ENCODE results near the gene AGBL1. TPM values are rescaled to one million over a fixed set of nuclear protein-coding genes. Genes with fewer than 3 reads are reported as not detected.
"Not testable (repeated sequence)": the region's sequence is repeated elsewhere in the genome, so short reads cannot be mapped to it uniquely, and the experiment has no call there.

AGBL1 gene
- total RNA-seq, 8 experiments from 2014 or later: 0.05 to 0.38 (median 0.24) TPM; not detected in 1

GRCh38 chr15:86103825-86104224 lies 24.2 kb downstream of the AGBL1 start:
- Histone ChIP-seq H3K4me3 (no peak overlapping the region), H3K4me1 (replicated peaks in 1 of 2) (no peaks in the 10 kb centered on the region), H3K27ac (no peak overlapping the region)
- 0 to 100% (median 80%) methylated on average over 1 to 2 of the region's 2 CpGs; no CpG with 5 or more reads in 4 of the 10 experiments for WGBS, 10 experiments
- in situ Hi-C loops (cut with MboI; ENCODE audit: low pct_unique_long_range_greater_than_20kb in 2 of 9, low sequenced_read_pairs in 9 of 9, unreplicated experiment in 9 of 9): no loop called here
- no peak for ATAC-seq (replicated peaks in 6 of 8)

- in situ Hi-C loops (cut with MboI; ENCODE audit: low pct_unique_long_range_greater_than_20kb in 2 of 9, low sequenced_read_pairs in 9 of 9, unreplicated experiment in 9 of 9): no loop called here
- no peak overlapping the region for H3K27ac ChIP-seq
- no peak overlapping the region for H3K4me3 ChIP-seq
- H3K4me1 ChIP-seq (replicated peaks in 1 of 2): no peaks in the 10 kb centered on the region
- no peak for ATAC-seq (replicated peaks in 6 of 8)
- WGBS, 10 experiments: 0 to 86% (median 54%) methylated on average over 1 to 4 of the region's 4 CpGs; no CpG with 5 or more reads in 1 of the 10 experiments
Observed at GRCh38 chr15:86106306-86106705, 26.6 kb downstream of the AGBL1 start.

- Histone ChIP-seq H3K27ac (no peak overlapping the region), H3K4me1 (replicated peaks in 1 of 2) (no peaks in the 10 kb centered on the region), H3K4me3 (no peak overlapping the region)
- peak in 1 of 8 experiments; percentile 26 for ATAC-seq (replicated peaks in 6 of 8)
- in situ Hi-C loops (cut with MboI; ENCODE audit: low pct_unique_long_range_greater_than_20kb in 2 of 9, low sequenced_read_pairs in 9 of 9, unreplicated experiment in 9 of 9): no loop called here
- WGBS, 10 experiments: 0 to 100% (median 81%) methylated on average over 1 to 4 of the region's 4 CpGs
Observed at GRCh38 chr15:86115145-86115801, 35.6 kb downstream of the AGBL1 start.

- Histone ChIP-seq H3K4me3 (no peak overlapping the region), H3K27ac (no peak overlapping the region), H3K4me1 (replicated peaks in 1 of 2) (peaks cover 2 to 4% of the 10 kb centered on the region in 2 donors)
- in situ Hi-C loops (cut with MboI; ENCODE audit: low pct_unique_long_range_greater_than_20kb in 2 of 9, low sequenced_read_pairs in 9 of 9, unreplicated experiment in 9 of 9): no loop called here
- no peak for ATAC-seq (replicated peaks in 6 of 8)
- WGBS, 10 experiments: 0 to 80% (median 60%) methylated on average over 1 to 7 of the region's 7 CpGs; no CpG with 5 or more reads in 1 of the 10 experiments
Observed at GRCh38 chr15:86121568-86122225, 42.0 kb downstream of the AGBL1 start.

DNA sequence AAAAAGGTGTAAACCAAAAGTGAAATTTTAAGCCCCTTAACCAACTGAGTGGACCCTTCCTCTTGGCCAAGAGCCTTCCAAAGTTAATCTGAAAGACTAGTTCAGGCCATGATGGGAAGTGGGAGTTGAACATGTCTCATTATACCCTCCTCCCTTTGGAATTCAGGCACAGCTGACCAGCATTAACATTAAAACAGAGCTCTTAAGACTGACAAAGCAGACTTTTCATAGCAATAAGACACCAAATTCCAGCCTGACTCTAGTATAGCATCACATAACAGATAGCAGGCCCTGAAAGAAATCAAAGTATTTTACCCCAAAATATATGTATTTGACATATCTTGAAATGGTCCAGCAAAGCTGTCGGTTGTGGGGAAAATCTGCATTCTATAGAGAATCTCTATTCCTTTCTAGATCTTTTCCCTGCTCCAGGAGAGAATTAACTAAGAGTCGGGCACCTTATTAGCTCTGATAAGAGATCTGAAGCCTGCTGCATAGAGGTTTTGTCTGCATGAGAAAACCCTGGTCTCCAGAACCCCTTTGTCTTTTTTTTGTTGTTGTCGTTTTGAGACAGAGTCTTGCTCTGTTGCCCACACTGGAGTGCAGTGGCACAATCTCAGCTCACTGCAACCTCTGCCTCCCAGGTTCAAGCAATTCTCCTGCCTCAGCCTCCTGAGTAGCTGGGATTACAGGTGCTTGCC lies 43.2 kb downstream of the AGBL1 start:
- H3K4me3 ChIP-seq; in situ Hi-C loops (cut with MboI; ENCODE audit: low pct_unique_long_range_greater_than_20kb in 2 of 9, low sequenced_read_pairs in 9 of 9, unreplicated experiment in 9 of 9); ATAC-seq (replicated peaks in 6 of 8); H3K4me1 ChIP-seq (replicated peaks in 1 of 2); H3K27ac ChIP-seq: not testable (repeated sequence)
- 0 to 100% (median 40%) methylated on average over 1 to 3 of the region's 3 CpGs; no CpG with 5 or more reads in 3 of the 10 experiments for WGBS, 10 experiments

- no peak for ATAC-seq (replicated peaks in 6 of 8)
- WGBS, 10 experiments: 0 to 100% (median 80%) methylated on average over 1 to 3 of the region's 3 CpGs
- in situ Hi-C loops (cut with MboI; ENCODE audit: low pct_unique_long_range_greater_than_20kb in 2 of 9, low sequenced_read_pairs in 9 of 9, unreplicated experiment in 9 of 9): no loop called here
Observed at GRCh38 chr15:86125775-86126174, 46.1 kb downstream of the AGBL1 start.

GRCh38 chr15:86127547-86127946 lies 47.9 kb downstream of the AGBL1 start:
- Histone ChIP-seq H3K4me3 (no peak overlapping the region), H3K27ac (no peak overlapping the region), H3K4me1 (replicated peaks in 1 of 2) (peaks cover 0 to 1% of the 10 kb centered on the region in 2 donors)
- 0 to 100% (median 75%) methylated on average over 1 to 3 of the region's 3 CpGs; no CpG with 5 or more reads in 2 of the 10 experiments for WGBS, 10 experiments
- ATAC-seq (replicated peaks in 6 of 8): no peak
- in situ Hi-C loops (cut with MboI; ENCODE audit: low pct_unique_long_range_greater_than_20kb in 2 of 9, low sequenced_read_pairs in 9 of 9, unreplicated experiment in 9 of 9): no loop called here

More at GRCh38 chr15:86125775-86126174, 46.1 kb downstream of the AGBL1 start:
- H3K4me3 ChIP-seq: no peak overlapping the region
- peaks cover 2 to 4% of the 10 kb centered on the region in 2 donors for H3K4me1 ChIP-seq (replicated peaks in 1 of 2)
- no peak overlapping the region for H3K27ac ChIP-seq

- no peaks in the 10 kb centered on the region for H3K4me1 ChIP-seq (replicated peaks in 1 of 2)
- no peak for ATAC-seq (replicated peaks in 6 of 8)
- in situ Hi-C loops (cut with MboI; ENCODE audit: low pct_unique_long_range_greater_than_20kb in 2 of 9, low sequenced_read_pairs in 9 of 9, unreplicated experiment in 9 of 9): no loop called here
- WGBS, 10 experiments: 0 to 90% (median 61%) methylated on average over 1 to 6 of the region's 6 CpGs; no CpG with 5 or more reads in 3 of the 10 experiments
- H3K27ac ChIP-seq: no peak overlapping the region
- no peak overlapping the region for H3K4me3 ChIP-seq
Observed at GRCh38 chr15:86135041-86135440, 55.4 kb downstream of the AGBL1 start.

DNA sequence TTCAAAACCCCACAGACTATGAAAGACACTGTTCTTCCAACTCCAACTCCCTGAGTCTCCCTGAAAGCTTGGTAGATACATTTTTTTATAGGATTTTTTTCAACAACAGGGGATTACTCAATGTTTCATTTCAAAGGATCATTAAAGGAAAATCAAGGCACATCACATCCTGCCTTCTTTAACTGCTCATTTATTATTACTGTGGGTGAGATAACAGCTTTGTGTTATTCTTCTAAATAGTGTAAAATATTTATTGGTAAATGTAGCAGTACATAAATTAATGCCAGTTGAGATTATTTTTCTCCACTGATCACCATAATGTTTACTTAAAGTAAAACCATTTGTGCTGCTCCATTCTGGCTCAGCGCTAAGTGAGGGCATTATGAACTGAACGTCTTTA lies 57.2 kb downstream of the AGBL1 start:
- no peaks in the 10 kb centered on the region for H3K4me1 ChIP-seq (replicated peaks in 1 of 2)
- ATAC-seq (replicated peaks in 6 of 8): no peak
- no peak overlapping the region for H3K4me3 ChIP-seq
- 0 to 86% (median 47%) methylated on average over 1 to 2 of the region's 2 CpGs; no CpG with 5 or more reads in 2 of the 10 experiments for WGBS, 10 experiments
- in situ Hi-C loops (cut with MboI; ENCODE audit: low pct_unique_long_range_greater_than_20kb in 2 of 9, low sequenced_read_pairs in 9 of 9, unreplicated experiment in 9 of 9): no loop called here
- no peak overlapping the region for H3K27ac ChIP-seq

DNA sequence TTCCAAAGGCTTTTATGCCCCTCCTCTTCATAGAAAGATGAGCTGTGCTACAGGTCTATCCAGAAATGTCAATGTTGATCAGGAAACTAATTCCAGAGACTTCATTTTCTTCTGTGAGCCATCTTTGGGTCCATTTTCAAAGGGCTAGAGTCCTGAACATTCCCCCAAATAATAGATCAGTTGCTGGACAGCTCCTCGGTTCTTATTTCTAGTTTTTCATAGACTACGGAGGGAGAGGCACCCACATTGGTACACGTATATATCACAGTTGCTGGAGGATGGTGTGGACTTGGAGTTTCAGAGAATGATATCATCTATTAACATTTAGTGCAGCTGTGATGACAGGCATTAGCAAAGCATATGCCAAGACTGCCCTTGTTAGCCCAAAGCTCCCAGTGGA lies 59.1 kb downstream of the AGBL1 start:
- no peak overlapping the region for H3K27ac ChIP-seq
- no peak overlapping the region for H3K4me3 ChIP-seq
- ATAC-seq (replicated peaks in 6 of 8): no peak
- WGBS, 10 experiments: 0 to 100% (median 60%) methylated on average over 1 to 3 of the region's 3 CpGs; no CpG with 5 or more reads in 1 of the 10 experiments
- H3K4me1 ChIP-seq (replicated peaks in 1 of 2): no peaks in the 10 kb centered on the region
- in situ Hi-C loops (cut with MboI; ENCODE audit: low pct_unique_long_range_greater_than_20kb in 2 of 9, low sequenced_read_pairs in 9 of 9, unreplicated experiment in 9 of 9): no loop called here

GRCh38 chr15:86139828-86140227 lies 60.2 kb downstream of the AGBL1 start:
- ATAC-seq (replicated peaks in 6 of 8): no peak
- Histone ChIP-seq H3K4me3 (no peak overlapping the region), H3K27ac (no peak overlapping the region), H3K4me1 (replicated peaks in 1 of 2) (no peaks in the 10 kb centered on the region)
- WGBS, 10 experiments: 28 to 100% (median 60%) methylated on average over 1 to 6 of the region's 9 CpGs; no CpG with 5 or more reads in 4 of the 10 experiments
- in situ Hi-C loops (cut with MboI; ENCODE audit: low pct_unique_long_range_greater_than_20kb in 2 of 9, low sequenced_read_pairs in 9 of 9, unreplicated experiment in 9 of 9): no loop called here

GRCh38 chr15:86154705-86155104 lies 75.0 kb downstream of the AGBL1 start:
- WGBS, 10 experiments: 0 to 80% (median 20%) methylated on average over 1 of the region's 1 CpG; no CpG with 5 or more reads in 3 of the 10 experiments
- H3K4me3 ChIP-seq: no peak overlapping the region
- in situ Hi-C loops (cut with MboI; ENCODE audit: low pct_unique_long_range_greater_than_20kb in 2 of 9, low sequenced_read_pairs in 9 of 9, unreplicated experiment in 9 of 9): no loop called here
- no peaks in the 10 kb centered on the region for H3K4me1 ChIP-seq (replicated peaks in 1 of 2)
- no peak overlapping the region for H3K27ac ChIP-seq
- no peak for ATAC-seq (replicated peaks in 6 of 8)

DNA sequence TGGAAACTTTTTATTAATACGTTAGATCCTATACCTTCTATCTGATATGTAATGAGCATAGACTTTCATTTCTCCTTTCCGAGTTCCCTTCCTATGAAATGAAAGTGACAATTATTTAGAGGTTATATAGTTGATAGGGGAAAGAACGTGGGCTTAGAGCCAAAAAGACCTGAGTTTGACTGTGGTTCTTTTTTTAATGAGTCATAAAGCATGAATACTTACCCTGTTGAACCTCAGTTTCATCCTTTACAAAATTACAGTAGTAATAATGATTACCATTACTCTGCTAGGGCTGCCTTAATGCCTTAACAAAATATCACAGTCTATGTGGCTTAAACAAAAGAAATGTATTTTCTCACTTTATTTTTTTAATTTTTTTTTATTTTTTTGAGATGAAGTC lies 75.9 kb downstream of the AGBL1 start:
- H3K4me3 ChIP-seq: no peak overlapping the region
- ATAC-seq (replicated peaks in 6 of 8): no peak
- H3K27ac ChIP-seq: no peak overlapping the region
- in situ Hi-C loops (cut with MboI; ENCODE audit: low pct_unique_long_range_greater_than_20kb in 2 of 9, low sequenced_read_pairs in 9 of 9, unreplicated experiment in 9 of 9): no loop called here
- no peaks in the 10 kb centered on the region for H3K4me1 ChIP-seq (replicated peaks in 1 of 2)
- 0 to 90% (median 46%) methylated on average over 1 to 3 of the region's 3 CpGs for WGBS, 10 experiments
